GM12873 (cell line): ENCODE data around the gene SMARCA2.
A peak's percentile ranks its signal among the peaks of the same experiment; 100 is the strongest.

Source experiments
- CTCF ChIP-seq: IDR thresholded peaks from 2 replicates; pipeline ENCODE4 v1.5.1; 2012; ENCODE audit warnings: low read depth, mild to moderate bottlenecking, moderate library complexity, low read length, control low read depth; ENCODE audit not compliant: insufficient read depth; ENCODE audit errors: missing control alignments

The SMARCA2 gene

GRCh38 chr9:2085716-2086115 is 70.6 kb downstream of the SMARCA2 start:
- no peak for TF ChIP-seq CTCF

- TF ChIP-seq CTCF = no peak
Measured at GRCh38 chr9:2086116-2086515, 71.0 kb downstream of the SMARCA2 start.

GRCh38 chr9:2086971-2087370 is 71.8 kb downstream of the SMARCA2 start:
- no peak for TF ChIP-seq CTCF

- TF ChIP-seq CTCF = peak; percentile 74
Measured at GRCh38 chr9:2087500-2088313, 72.6 kb downstream of the SMARCA2 start.

- TF ChIP-seq CTCF = no peak
Measured at GRCh38 chr9:2093920-2094597, 78.9 kb downstream of the SMARCA2 start.

- TF ChIP-seq CTCF = no peak
Measured at GRCh38 chr9:2096376-2096970, 81.3 kb downstream of the SMARCA2 start.

- no peak for TF ChIP-seq CTCF
Measured at GRCh38 chr9:2106666-2107065, 91.5 kb downstream of the SMARCA2 start.
